Hippocampal formation (tissue), 2 donors: ENCODE data around the gene LIN28A.

Experiments used
- DNase-seq, 2 donors: peaks; one replicate each; lab custom pipeline; 2025; lab: John Stamatoyannopoulos, UW

The LIN28A gene

DNA sequence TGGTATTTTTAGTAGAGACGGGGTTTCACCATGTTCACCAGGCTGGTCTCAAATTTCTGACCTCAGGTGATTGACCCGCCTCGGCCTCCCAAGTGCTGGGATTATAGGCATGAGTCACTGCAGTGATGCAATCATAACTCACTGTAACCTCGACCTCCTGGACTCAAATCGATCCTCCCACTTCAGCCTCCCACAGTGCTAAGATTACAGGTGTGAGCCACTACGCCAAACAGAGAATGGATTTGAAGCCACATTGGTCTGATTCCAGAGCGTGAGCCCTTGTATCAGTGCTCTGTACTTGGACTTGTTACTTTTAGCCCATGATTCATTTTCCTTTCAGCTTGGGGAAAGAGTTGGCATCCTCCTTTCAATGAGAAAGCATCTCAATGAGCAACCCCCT, 23.2 kb upstream of the LIN28A start:
- DNase-seq, result no peak

DNA sequence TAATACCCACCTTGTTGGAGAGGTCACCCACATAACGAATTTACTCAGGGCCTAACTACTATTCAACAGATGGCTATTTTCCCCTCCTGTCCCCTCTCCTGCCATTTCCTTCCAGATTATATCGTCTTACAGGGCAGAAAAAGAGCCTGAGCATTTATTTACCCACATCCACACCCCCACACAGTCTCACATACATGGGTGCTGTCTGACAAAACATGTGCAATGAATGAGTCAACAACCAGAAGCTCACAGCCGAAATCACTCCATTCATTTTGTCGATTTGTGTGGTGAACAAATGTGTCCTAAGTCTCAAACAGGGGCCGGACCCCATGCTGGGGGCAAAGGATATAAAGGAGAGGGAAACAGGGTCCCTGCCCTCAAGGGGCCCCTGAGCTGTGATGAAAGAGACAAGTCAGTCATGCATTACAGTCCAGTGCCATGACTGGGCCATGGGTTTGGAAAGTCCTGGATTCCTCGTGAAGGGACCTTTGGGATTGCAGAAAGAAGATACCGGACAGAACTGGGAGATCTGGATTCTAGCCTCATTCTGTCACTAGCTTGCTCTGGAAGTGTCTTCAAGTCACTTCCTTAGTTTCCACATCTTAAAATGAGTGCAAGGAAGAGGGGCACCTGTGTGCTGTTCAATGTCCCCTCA, 21.7 kb upstream of the LIN28A start:
- no peak for DNase-seq

DNA sequence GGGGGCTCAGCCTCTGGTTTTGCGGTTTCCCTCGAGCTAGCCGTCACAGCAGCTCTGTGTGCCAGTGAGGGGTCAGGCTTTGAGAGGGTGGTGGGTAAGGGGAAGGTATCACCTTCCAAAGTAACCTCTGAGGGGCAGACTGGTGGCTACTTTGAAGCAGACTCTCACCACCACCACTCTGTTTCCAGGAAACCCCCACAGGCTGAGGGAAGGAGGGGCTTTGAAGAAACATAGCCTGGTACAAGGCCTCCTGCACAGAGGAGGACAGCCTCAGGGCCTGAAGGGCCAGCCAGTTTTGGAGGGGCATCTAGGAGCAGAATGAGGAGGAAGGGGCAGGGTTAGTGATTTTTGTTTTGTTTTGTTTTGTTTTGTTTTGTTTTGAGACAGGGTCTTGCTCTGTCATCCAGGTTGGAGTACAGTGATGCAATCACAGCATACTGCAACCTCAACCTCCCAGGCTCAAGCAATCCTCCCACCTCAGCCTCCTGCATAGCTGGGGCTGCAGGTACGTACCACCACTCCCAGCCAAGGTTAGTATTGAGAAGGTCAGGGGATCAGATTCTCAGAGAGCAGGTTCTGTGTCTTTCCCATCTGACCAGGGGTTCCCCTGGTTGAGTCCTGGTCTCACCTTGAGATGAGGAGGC, 20.9 kb upstream of the LIN28A start:
- no peak for DNase-seq

DNA sequence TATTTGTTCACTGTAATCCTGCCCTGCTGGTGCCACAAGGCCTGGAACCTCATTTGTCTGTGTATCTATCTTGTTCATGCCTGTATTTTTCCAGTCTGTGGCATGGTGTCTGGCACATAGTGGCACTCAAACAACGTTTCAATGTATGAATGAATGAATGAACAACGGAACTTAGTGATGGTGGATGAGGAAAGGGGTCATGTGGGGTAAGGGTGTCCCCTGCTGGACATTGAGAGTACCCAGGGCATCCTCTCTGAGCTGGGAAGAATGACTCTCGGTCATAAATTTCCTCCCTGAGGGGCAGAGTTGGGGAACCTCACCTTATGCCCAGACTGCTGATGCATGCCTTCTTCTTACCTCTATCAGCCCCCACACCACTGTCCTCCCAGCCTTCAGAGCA, 19.2 kb upstream of the LIN28A start:
- peak in 1 of 2 donors; percentile 2 for DNase-seq

DNA sequence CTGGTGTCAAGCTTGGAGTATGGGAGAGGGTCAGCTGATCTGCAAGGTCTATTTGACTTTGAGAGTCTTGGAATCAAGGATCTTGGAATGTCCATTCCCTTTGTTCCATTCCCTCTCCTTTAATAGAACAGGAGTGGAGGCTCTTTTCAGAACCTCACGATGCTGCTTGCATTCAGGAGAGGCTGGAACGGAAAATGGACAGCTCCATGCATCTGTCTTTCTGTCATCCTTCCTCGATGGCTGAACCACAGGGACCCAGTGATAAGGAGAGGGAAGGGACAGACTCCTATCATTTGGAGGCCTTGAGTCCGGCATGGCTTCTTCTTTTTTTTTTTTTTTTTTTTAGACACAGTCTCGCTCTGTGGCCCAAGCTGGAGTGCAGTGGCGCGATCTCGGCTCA, 14.9 kb upstream of the LIN28A start:
- DNase-seq, result no peak

DNA sequence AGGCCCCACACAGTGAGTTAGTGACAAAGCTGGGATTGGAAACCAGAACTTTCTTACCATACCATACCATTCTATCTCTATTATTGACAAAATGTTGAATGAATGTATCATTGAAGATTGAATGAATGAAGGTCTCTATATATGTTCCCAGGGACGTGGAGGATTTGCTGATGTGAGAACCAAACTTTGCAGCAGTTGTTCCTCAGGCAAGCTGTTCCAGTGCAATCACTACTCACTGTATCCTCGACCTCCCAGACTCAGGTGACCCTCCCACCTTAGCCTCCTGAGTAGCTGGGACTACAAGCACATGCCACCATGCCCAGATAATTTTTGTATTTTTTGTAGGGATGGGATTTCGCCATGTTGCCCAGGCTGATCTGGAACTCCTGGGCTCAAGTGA, 11.6 kb upstream of the LIN28A start:
- DNase-seq, result no peak

DNA sequence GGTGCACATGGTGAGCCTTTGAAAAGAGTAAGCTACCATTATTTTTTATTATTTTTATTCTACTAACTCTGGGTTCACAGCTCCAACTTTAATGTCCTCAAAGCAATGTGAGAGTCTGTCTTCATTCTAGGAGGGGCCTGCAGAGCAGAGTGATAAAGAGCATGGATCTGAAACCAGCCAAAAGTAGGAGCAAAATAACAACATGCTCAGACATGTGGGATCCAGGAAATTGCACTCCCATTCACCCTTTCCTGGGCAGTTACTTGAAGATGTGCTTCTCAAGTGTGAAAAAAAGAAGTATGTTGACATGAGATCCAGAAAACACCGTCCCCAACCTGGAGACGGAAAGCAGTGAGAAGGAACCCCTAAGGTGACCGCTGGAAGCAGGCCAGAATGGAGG, 8.7 kb upstream of the LIN28A start:
- DNase-seq, result no peak

DNA sequence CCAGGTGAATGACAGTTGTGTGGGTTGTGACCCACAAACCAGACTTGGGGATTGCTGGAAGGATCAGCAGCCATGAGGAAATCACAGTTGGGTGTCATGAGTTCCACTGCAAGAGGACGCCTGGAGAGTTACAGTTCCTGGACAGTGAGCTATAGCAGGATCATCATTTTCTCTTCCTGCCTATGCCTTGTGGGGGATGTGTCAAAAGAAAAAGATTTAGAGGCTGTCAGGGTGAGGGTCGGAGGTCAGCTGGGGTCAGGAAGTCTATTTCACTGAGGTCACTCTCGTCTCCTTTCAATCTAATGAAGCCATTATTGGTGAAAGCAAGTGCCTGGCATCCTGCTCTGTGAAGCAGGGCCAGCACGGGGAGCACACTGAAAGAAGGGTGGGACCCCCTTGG, 7.0 kb upstream of the LIN28A start:
- no peak for DNase-seq

DNA sequence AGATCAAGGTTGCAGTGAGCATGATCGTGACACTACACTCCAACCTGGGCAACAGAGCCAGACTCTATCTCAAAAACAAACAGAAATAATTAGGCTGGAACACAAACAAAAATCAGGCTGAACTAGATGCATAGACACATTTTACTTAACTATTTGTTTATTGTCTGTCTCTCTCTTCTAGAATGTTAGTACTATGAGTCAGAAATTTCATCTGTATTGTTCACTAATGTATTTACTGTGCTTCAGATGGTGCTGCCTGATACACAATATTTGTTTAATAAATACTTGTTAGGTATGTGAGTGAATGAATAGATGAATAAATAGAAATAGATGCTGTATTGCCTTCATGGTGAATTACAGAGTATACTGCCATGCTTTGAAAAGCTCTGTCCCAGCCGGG, 6.0 kb upstream of the LIN28A start:
- DNase-seq, result no peak

DNA sequence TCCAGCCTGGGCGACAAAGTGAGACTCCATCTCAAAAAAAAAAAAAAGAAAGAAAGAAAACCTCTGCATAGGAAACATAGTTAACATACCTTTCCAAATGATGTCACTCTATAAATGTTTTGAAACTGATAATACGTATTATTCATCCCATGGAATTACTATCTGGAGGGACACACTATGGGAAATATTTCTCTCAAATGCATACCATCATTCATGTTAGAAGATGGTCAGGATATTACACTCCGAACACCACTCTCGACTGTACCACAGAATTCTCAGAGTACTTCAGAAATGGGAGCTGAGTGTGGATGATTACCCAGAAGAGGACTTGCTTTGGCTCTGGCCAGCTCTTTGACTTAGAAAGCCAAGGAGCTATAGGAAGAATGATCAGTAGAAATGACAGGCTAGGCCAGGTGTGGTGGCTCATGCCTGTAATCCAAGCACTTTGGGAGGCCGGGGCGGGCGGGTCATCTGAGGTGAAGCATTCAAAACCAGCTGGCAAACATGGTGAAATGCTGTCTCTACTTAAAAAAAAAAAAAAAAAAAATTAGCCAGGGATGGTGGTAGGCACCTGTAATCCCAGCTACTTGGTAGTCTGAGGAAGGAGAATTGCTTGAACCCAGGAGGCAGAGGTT, 5.2 kb upstream of the LIN28A start:
- DNase-seq, result no peak

DNA sequence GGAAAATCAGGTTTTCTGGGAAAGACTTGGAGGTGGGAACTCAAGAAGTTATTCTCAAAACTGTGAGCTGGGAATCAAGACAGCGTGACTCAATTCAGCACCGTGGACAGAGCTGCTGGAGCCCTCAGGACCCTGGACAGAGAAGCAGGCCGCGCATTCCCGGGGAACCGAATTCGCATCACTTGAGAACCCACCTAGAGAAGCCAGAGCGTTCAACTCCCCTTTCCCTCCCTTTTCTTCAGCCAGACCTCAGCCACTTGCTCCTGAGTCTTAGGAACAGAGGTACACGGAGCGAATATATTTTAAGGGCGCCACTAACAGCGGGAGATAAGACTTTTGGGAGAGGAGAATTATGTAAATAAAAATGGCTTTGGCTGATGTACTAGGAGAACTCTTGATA, 2.0 kb upstream of the LIN28A start:
- DNase-seq, result peak; percentile 21 to 34

DNA sequence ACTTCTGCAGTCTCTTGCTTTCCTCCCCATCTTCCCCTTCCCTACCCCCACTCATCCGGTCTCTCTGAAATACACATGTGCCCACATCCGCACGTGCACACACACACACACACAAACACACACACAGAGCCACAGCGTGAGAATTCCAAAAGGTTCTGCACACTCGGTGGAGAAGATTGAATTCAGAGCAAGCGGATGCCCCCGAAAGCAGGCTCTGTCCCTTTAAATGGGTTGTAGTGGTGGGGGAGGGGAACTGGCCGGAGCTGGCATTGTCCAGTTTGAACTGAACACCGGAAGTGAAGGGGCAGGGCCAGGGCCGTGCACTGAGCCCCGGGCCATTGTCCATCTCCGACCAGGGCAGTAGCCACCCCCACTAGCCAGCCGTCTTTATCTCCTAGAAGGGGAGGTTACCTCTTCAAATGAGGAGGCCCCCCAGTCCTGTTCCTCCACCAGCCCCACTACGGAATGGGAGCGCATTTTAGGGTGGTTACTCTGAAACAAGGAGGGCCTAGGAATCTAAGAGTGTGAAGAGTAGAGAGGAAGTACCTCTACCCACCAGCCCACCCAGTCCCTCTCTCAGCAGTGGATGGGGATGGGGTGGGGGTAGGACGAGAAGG, 1.3 kb upstream of the LIN28A start:
- DNase-seq, result no peak

DNA sequence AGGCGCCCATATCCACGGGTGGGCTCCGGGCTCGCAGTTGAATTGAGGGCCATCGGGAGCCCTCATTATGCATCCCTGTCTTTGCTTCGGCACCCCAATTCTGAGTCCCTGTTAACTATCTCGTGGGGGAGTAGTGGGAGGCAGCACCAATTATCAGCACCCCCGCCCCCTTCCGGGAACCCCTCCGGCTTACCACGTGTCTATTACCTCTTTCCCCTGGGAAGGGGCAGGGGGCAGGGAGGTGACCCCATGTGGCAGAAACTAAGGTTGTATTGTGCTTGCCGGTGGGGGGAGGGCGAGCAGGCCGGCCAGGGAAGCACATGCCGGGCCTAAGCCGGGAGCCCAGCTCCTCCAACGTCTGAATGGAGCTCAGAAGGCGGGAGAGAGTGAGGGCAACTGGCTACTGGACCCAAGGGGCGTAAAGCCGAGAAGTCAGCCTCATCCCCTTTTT, 1.0 kb downstream of the LIN28A start:
- DNase-seq, result no peak

DNA sequence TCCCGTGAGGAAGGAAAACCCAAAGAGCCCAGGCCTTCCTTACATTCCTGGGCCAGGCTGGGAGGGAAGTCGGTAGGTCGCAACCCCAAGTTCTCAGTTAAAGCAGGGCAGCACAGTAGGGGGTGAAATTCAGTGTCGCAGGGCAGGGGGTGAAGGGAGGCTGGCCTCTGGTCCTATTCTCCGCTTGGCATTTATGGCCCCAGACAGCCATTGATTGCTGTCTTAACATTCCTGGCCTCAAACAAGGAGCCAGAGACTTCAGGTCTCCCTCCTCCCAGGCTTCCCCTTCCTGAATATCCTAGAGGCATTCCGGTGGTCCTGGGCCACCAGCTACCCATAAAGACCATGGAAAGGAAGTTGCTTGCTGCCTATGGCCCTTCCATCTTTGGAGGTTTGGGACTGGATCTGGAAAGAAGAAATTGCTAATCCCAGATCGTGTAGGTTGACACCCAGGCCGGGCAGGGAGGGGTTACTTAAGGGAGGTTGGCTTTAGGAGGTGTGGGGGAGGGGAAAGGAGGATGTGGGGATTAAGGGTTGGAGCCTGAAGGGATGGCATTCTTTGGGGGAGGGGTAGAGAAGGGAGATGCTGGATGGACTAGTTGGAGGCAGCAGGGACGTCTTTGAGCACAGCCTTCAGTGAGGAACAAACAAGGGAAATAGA, 1.7 kb downstream of the LIN28A start:
- DNase-seq, result no peak

DNA sequence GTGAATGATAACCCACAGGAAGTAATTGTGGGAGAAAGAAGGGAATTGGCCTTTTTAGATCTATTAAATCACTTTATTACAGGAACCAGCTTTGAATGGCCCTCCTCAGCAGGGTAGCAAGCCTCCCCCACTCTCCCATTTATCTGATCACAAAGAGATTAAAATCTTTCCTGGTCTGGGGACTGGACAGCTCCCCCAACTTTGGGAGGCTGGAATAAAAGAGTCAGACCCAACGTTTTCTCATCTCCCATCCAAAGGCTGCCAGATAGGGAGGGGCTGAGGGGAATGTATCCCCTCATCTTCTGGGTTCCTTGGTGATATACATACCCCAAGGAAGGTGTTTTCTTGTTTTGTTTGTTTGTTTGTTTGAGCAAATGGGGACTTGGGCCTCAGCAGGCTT, 2.4 kb downstream of the LIN28A start:
- no peak for DNase-seq

DNA sequence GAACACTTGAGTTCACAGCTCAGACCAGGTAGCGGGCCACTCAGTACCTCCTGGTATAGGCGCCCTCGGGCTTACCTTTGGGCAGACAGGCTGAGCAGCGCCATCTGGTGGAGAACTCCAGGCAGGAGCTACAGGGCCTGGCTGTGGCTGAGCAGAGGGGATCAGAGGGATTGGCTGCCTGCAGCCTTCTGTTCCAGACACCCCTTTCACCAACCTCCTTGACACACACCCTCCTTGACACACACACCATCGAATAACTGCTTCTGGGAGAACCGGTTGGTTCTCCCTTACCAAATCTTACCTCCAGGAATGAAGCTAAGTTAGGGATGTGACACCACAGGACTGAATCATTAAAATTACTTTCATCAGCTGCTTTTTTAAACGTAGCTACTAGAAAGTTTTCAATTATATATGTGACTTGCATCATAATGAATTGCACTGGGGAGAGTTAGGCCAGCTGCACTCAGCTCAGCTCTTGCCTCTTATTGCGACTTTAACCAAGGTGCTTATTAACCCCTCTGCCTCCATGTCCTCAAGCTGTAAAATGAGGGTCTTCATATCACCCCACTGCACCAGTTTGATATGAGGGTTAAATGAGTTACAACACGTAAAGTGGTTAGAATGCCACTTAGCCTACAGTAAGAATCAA, 6.6 kb downstream of the LIN28A start:
- peak; percentile 3 to 50 for DNase-seq

DNA sequence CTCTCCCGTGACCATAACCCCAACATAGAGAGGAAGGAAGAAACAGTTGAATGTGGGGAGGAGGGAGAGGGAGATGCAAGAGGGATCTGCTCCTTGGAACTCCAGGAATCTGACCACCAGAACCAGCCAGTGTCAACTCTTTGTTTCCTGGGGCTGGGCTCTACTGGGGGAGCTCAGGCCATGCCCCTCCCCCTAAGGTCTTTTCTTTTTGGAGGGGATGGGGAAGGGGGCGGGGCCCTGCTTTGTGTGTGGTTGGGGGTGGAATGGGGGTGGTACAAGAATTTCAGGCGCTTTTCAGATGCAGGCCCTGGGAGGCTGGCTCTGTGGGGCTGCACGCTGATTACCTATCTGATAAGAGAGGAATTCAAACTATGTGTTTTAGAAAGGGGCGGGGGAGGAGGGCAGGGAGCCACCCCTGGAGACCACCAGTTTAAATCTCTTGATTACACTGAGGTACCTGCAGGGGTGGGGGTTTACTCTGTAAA, 8.3 kb downstream of the LIN28A start:
- no peak for DNase-seq

DNA sequence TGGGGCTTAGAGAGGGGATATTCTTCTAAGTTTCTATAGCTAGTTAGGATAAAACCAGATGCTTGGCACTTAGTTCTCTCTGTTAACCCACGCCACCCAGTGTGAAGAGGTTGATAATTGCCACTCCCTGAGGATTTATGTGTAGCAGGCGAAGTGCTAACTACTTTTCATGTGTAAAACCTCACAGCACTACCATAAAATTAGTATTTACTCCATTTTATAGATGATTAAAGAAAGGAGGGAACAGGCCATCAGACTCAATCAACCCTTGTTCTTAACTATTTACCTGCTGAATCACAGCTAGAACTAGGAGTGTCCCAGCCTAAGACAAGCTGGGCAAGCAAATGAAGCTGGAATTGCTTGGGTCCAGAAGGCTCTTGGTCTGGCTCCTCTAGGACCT, 8.9 kb downstream of the LIN28A start:
- no peak for DNase-seq

DNA sequence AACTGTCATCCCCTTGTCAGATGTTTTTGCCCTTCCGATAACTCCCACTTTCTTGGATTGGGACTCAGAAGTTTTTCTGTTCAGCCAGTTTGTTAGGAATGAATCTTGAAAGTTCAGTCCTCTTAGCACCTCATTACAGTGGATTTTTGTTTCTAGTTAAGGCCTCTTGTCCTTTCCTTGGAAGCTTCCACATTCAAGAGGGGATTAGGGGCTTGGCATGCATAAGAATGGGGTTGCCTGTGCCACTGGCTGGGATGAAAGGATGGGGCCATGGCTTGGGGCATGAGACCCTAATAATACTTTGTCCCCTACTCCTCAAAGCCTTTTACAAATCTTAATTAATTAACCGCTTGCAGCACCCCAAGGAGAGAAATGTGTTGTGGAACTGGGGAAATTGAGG, 19.1 kb downstream of the LIN28A start:
- no peak for DNase-seq

DNA sequence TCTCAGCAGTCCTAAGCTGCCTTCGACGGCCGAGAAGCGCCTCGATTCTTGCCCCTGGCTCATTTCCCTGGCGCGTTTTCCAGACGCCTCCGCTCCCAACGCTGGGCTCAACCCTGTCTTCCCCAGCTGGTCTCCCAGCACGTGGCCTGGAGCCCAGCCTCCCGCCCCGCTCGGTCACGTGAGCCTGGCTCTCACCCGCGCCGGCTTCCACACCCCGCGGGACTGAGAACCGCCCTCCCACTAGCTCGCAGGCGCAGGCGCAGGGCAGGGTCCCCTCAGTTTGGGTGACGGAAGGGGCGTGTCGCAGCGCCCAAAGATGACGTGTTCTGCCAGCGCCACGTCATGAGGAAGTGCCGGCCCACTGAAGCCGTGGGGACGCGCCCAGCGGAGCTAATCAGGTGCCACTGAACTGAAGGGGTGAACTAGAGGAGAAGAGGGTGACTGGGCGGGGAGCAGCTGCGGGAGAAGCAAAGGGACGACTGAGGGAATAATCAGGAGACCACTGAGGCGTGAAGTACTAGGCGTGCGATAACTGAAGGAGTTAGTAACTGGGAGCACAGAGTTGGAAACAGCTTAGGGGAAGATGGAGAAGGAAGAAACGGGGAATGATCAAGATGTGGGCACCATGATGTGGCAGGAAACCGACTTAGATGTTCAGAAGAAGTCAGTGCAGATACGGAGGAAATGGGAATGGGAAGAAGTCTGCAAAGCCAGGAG, 21.5 kb downstream of the LIN28A start, which contains the start of gene DHDDS:
Gene DHDDS (plus strand): TSS at position 343 of the 717 bp plus-strand sequence. CDS start 625 bp downstream, outside the sequence.
- peak; percentile 93 to 99 for DNase-seq

DNA sequence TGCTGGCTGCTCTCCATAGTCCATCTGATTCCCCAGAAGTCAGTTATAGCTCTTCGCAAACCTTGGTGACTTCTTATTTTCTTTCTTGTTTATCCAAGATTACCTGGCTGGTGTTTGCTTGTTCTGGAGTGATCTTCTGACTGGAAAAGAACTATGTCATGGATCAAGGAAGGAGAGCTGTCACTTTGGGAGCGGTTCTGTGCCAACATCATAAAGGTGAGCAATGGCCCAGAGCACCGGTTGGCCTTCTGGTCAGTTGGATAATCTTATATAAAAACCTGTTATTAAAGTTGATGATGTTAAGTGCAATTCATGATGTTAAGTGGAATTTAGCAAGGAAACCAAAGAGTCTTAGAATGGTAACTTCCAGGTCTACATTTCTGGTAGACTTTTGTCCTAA, 22.2 kb downstream of the LIN28A start:
- no peak for DNase-seq
